Mesenchymal stem cell (in vitro differentiated cells and primary cell): Measurements from ENCODE around the gene PPIP5K1.
"Not testable (repeated sequence)": the region's sequence is repeated elsewhere in the genome, so short reads cannot be mapped to it uniquely, and the experiment has no call there.

Source experiments
- DNase-seq: peaks from one replicate; pipeline ENCODE4 v3.0.0-alpha.2; 2013
- H2AFZ ChIP-seq: one replicate; pipeline ENCODE4 v1.6.1; 2013; ENCODE audit warnings: low read depth, mild to moderate bottlenecking, control low read depth, inconsistent platforms, low read length, moderate library complexity
- H2AK5ac ChIP-seq: 2 replicates; pipeline ENCODE4 v1.6.1; 2013; ENCODE audit warnings: low read length, moderate library complexity, mild to moderate bottlenecking, inconsistent platforms; ENCODE audit not compliant: severe bottlenecking
- H2BK120ac ChIP-seq: one replicate; pipeline ENCODE4 v1.6.1; 2013; ENCODE audit warnings: low read depth, mild to moderate bottlenecking, inconsistent platforms, low read length, moderate library complexity
- H2BK12ac ChIP-seq, 2 experiments: one replicate each; pipeline ENCODE4 v1.6.1; 2013; ENCODE audit warnings: inconsistent platforms in 2 of 2, low read length in 2 of 2, mild to moderate bottlenecking in 2 of 2, moderate library complexity in 2 of 2, control low read depth in 1 of 2
- H2BK15ac ChIP-seq: one replicate; pipeline ENCODE4 v1.6.1; 2013; ENCODE audit warnings: mild to moderate bottlenecking, low read depth, inconsistent platforms; ENCODE audit not compliant: poor library complexity, severe bottlenecking
- H2BK5ac ChIP-seq: 2 replicates; pipeline ENCODE4 v1.6.1; 2013; ENCODE audit warnings: low read depth, mild to moderate bottlenecking, low read length, control low read depth, inconsistent platforms; ENCODE audit not compliant: poor library complexity, severe bottlenecking
- H3K14ac ChIP-seq, 2 experiments: one replicate each; pipeline ENCODE4 v1.6.1; 2013; ENCODE audit warnings: inconsistent platforms in 2 of 2, low read length in 2 of 2, control low read depth in 1 of 2, mild to moderate bottlenecking in 1 of 2, moderate library complexity in 1 of 2
- H3K18ac ChIP-seq, 2 experiments: one replicate each; pipeline ENCODE4 v1.6.1; 2013; ENCODE audit warnings: inconsistent platforms in 2 of 2, low read length in 2 of 2, control low read depth in 1 of 2, low read depth in 1 of 2, mild to moderate bottlenecking in 1 of 2
- H3K23ac ChIP-seq, 2 experiments: one replicate each; pipeline ENCODE4 v1.6.1; 2013; ENCODE audit warnings: inconsistent platforms in 2 of 2, low read length in 2 of 2, mild to moderate bottlenecking in 2 of 2, moderate library complexity in 2 of 2, control low read depth in 1 of 2
- H3K27ac ChIP-seq: 2 replicates; pipeline ENCODE4 v1.5.1; 2013; ENCODE audit warnings: mild to moderate bottlenecking, moderate library complexity, low read length, control low read depth, inconsistent platforms; ENCODE audit not compliant: poor library complexity, severe bottlenecking
- H3K27me3 ChIP-seq, 2 experiments: 2 replicates each; pipeline versions ENCODE4 v1.6.1 to v1.7.0; 2013; ENCODE audit warnings: low read length in 2 of 2, mild to moderate bottlenecking in 2 of 2, moderate library complexity in 2 of 2, control low read depth in 1 of 2, inconsistent platforms in 1 of 2; ENCODE audit not compliant: control insufficient read depth in 1 of 2, insufficient read depth in 1 of 2
- H3K36me3 ChIP-seq, 2 experiments: 2 replicates each; pipeline versions ENCODE4 v1.6.1 to v1.7.0; 2013; ENCODE audit warnings: low read length in 2 of 2, control low read depth in 1 of 2, inconsistent platforms in 1 of 2, low read depth in 1 of 2, mild to moderate bottlenecking in 1 of 2; ENCODE audit not compliant: insufficient read depth in 2 of 2, control insufficient read depth in 1 of 2
- H3K4ac ChIP-seq, 2 experiments: one replicate each; pipeline ENCODE4 v1.6.1; 2013; ENCODE audit warnings: inconsistent platforms in 2 of 2, low read length in 2 of 2, mild to moderate bottlenecking in 2 of 2, moderate library complexity in 2 of 2, control low read depth in 1 of 2, low read depth in 1 of 2
- H3K4me1 ChIP-seq: 2 replicates; pipeline ENCODE4 v1.6.1; 2013; ENCODE audit warnings: low read depth, low read length, control low read depth; ENCODE audit not compliant: control insufficient read depth, insufficient read depth
- H3K4me2 ChIP-seq: 2 replicates; pipeline ENCODE4 v1.6.1; 2013; ENCODE audit warnings: low read length, mild to moderate bottlenecking, inconsistent platforms; ENCODE audit not compliant: poor library complexity, severe bottlenecking
- H3K4me3 ChIP-seq, 2 experiments: 2 replicates each; pipeline versions ENCODE4 v1.5.1 to v1.7.0; 2013; ENCODE audit warnings: low read length in 2 of 2, mild to moderate bottlenecking in 2 of 2, control low read depth in 1 of 2, low read depth in 1 of 2; ENCODE audit not compliant: insufficient read depth in 1 of 2
- H3K79me1 ChIP-seq: replicated peaks from 2 replicates; pipeline ENCODE4 v1.6.1; 2013; ENCODE audit warnings: mild to moderate bottlenecking, control low read depth, low read length, inconsistent platforms; ENCODE audit not compliant: poor library complexity, severe bottlenecking
- H3K9ac ChIP-seq: 2 replicates; pipeline ENCODE4 v1.7.0; 2013; ENCODE audit warnings: mild to moderate bottlenecking, low read length, moderate library complexity
- H3K9me3 ChIP-seq: 2 replicates; pipeline ENCODE4 v1.7.0; 2013; ENCODE audit warnings: mild to moderate bottlenecking, low read length; ENCODE audit not compliant: control insufficient read depth
- H4K8ac ChIP-seq: one replicate; pipeline ENCODE4 v1.6.1; 2013; ENCODE audit warnings: inconsistent platforms, mild to moderate bottlenecking, low read length, moderate library complexity
- H4K91ac ChIP-seq: one replicate; pipeline ENCODE4 v1.6.1; 2013; ENCODE audit warnings: mild to moderate bottlenecking, low read length, inconsistent platforms
- WGBS: methylation state at CpG from one replicate; pipeline ENCODE4 v1.1.7; 2013; ENCODE audit warnings: mixed read lengths; 5-methylcytosine and 5-hydroxymethylcytosine counted together

Gene PPIP5K1

GRCh38 chr15:43600200-43600599, 10.2 kb upstream of the PPIP5K1 start:
- no CpG with 5 or more reads among the region's 2 CpGs for WGBS
- DNase-seq, H3K4me1 ChIP-seq: not testable (repeated sequence)

GRCh38 chr15:43599131-43599530, 9.1 kb upstream of the PPIP5K1 start:
- H3K9ac ChIP-seq, H2BK120ac ChIP-seq, H2AFZ ChIP-seq, H2BK12ac ChIP-seq, H3K27ac ChIP-seq, H2BK15ac ChIP-seq, H2AK5ac ChIP-seq, H3K4me3 ChIP-seq, H3K14ac ChIP-seq, H3K18ac ChIP-seq, DNase-seq, H3K36me3 ChIP-seq, H2BK5ac ChIP-seq, H3K79me1 ChIP-seq, H3K4ac ChIP-seq, H3K23ac ChIP-seq, H3K4me1 ChIP-seq, H3K4me2 ChIP-seq, H3K9me3 ChIP-seq, H4K8ac ChIP-seq, H4K91ac ChIP-seq: not testable (repeated sequence)
- whole genome bisulfite sequencing = 100% methylated on average over 2 of the region's 6 CpGs
- peaks cover 11 to 36% of the 10 kb centered on the region in 2 experiments for H3K27me3 ChIP-seq

More at GRCh38 chr15:43600200-43600599, 10.2 kb upstream of the PPIP5K1 start:
- not testable (repeated sequence) for H3K4ac ChIP-seq, H2AFZ ChIP-seq, H3K9me3 ChIP-seq, H3K23ac ChIP-seq, H3K18ac ChIP-seq, H3K9ac ChIP-seq, H2BK12ac ChIP-seq, H3K4me2 ChIP-seq, H3K14ac ChIP-seq, H4K91ac ChIP-seq, H2BK15ac ChIP-seq, H3K27ac ChIP-seq, H3K36me3 ChIP-seq, H3K79me1 ChIP-seq, H2BK120ac ChIP-seq, H4K8ac ChIP-seq, H2AK5ac ChIP-seq, H3K4me3 ChIP-seq, H2BK5ac ChIP-seq
- peaks cover 11 to 36% of the 10 kb centered on the region in 2 experiments for H3K27me3 ChIP-seq

GRCh38 chr15:43593328-43594190, 3.6 kb upstream of the PPIP5K1 start, which contains the start of gene CKMT1B:
CKMT1B (plus strand) TSS chr15:43594027; CDS start chr15:43594219, 192 bp downstream.
- H3K79me1 ChIP-seq, H4K91ac ChIP-seq, H3K4ac ChIP-seq, H3K4me2 ChIP-seq, H3K23ac ChIP-seq, H2BK120ac ChIP-seq, DNase-seq, H3K36me3 ChIP-seq, H2BK12ac ChIP-seq, H2BK15ac ChIP-seq, H3K14ac ChIP-seq, H3K18ac ChIP-seq, H3K27me3 ChIP-seq, H2AK5ac ChIP-seq, H3K4me3 ChIP-seq, H4K8ac ChIP-seq, H2BK5ac ChIP-seq, H3K9me3 ChIP-seq, H3K4me1 ChIP-seq, H3K27ac ChIP-seq, H3K9ac ChIP-seq, H2AFZ ChIP-seq: not testable (repeated sequence)
- no CpG with 5 or more reads among the region's 43 CpGs for WGBS

GRCh38 chr15:43592841-43593240, 2.8 kb upstream of the PPIP5K1 start:
- H3K14ac ChIP-seq = not testable (repeated sequence)

More at GRCh38 chr15:43592841-43593240, 2.8 kb upstream of the PPIP5K1 start:
- not testable (repeated sequence) for H4K91ac ChIP-seq, H2BK120ac ChIP-seq, H3K4me2 ChIP-seq, H3K79me1 ChIP-seq, H3K9ac ChIP-seq, H3K4me1 ChIP-seq, H3K27me3 ChIP-seq, H3K4me3 ChIP-seq, H3K23ac ChIP-seq, DNase-seq, H3K9me3 ChIP-seq, H3K27ac ChIP-seq, H3K18ac ChIP-seq, H2BK5ac ChIP-seq, H4K8ac ChIP-seq, H3K4ac ChIP-seq, H2BK12ac ChIP-seq, H3K36me3 ChIP-seq, H2AK5ac ChIP-seq, H2AFZ ChIP-seq, H2BK15ac ChIP-seq
- no CpG with 5 or more reads among the region's 8 CpGs for WGBS
